Measurements from ENCODE around the gene PICALM.

The PICALM gene

GRCh38 chr11:86068951-86069407 is at the start of gene PICALM:
PICALM (minus strand) TSS chr11:86069084; CDS start chr11:86068780, 304 bp downstream.
- no peak for TF ChIP-seq CTCF (IDR thresholded peaks at IDR 0.05; ENCODE audit: poor library complexity, severe bottlenecking)
- no peaks in the 10 kb centered on the region for H3K27me3 ChIP-seq (ENCODE audit: insufficient read depth, poor library complexity, severe bottlenecking)

GRCh38 chr11:86118253-86118652 is 49.4 kb upstream of the PICALM start:
- no peaks in the 10 kb centered on the region for H3K9me3 ChIP-seq (ENCODE audit: severe bottlenecking)
- no peaks in the 10 kb centered on the region for H3K27me3 ChIP-seq (ENCODE audit: insufficient read depth, poor library complexity, severe bottlenecking)
- no peak for TF ChIP-seq CTCF (IDR thresholded peaks at IDR 0.05; ENCODE audit: poor library complexity, severe bottlenecking)
- DNase-seq (ENCODE audit: low spot score), result no peak
- H3K27ac ChIP-seq (ENCODE audit: poor library complexity, severe bottlenecking), result no peak overlapping the region
- H3K4me3 ChIP-seq (ENCODE audit: severe bottlenecking), result no peak overlapping the region
- ATAC-seq (ENCODE audit: low read depth), result no peak
- H3K4me1 ChIP-seq (ENCODE audit: insufficient read depth, poor library complexity, severe bottlenecking), result peaks cover 17% of the 10 kb centered on the region
- no peaks in the 10 kb centered on the region for H3K36me3 ChIP-seq (ENCODE audit: low read depth)

More at GRCh38 chr11:86068951-86069407, at the start of gene PICALM:
- H3K9me3 ChIP-seq (ENCODE audit: severe bottlenecking), result no peaks in the 10 kb centered on the region
- peak within 1 kb of the TSS; percentile 68 for H3K4me3 ChIP-seq (ENCODE audit: severe bottlenecking)
- peak; percentile 98 for DNase-seq (ENCODE audit: low spot score)
- peak within 1 kb of the TSS; percentile 91 for H3K27ac ChIP-seq (ENCODE audit: poor library complexity, severe bottlenecking)
- peaks cover 30% of the 10 kb centered on the region for H3K4me1 ChIP-seq (ENCODE audit: insufficient read depth, poor library complexity, severe bottlenecking)
- peak; percentile 74 for ATAC-seq (ENCODE audit: low read depth)
- H3K36me3 ChIP-seq (ENCODE audit: low read depth), result no peaks in the 10 kb centered on the region

GRCh38 chr11:86117712-86118063 is 48.8 kb upstream of the PICALM start:
- Histone ChIP-seq H3K27ac (ENCODE audit: poor library complexity, severe bottlenecking) (no peak overlapping the region), H3K36me3 (ENCODE audit: low read depth) (no peaks in the 10 kb centered on the region), H3K9me3 (ENCODE audit: severe bottlenecking) (no peaks in the 10 kb centered on the region), H3K4me3 (ENCODE audit: severe bottlenecking) (no peak overlapping the region), H3K4me1 (ENCODE audit: insufficient read depth, poor library complexity, severe bottlenecking) (peaks cover 17% of the 10 kb centered on the region), H3K27me3 (ENCODE audit: insufficient read depth, poor library complexity, severe bottlenecking) (no peaks in the 10 kb centered on the region)
- no peak for TF ChIP-seq CTCF (IDR thresholded peaks at IDR 0.05; ENCODE audit: poor library complexity, severe bottlenecking)
- ATAC-seq (ENCODE audit: low read depth), result no peak
- no peak for DNase-seq (ENCODE audit: low spot score)

GRCh38 chr11:86117001-86117711 is 48.3 kb upstream of the PICALM start:
- H3K4me3 ChIP-seq (ENCODE audit: severe bottlenecking), result no peak overlapping the region
- DNase-seq (ENCODE audit: low spot score), result no peak
- H3K9me3 ChIP-seq (ENCODE audit: severe bottlenecking), result no peaks in the 10 kb centered on the region
- peaks cover 17% of the 10 kb centered on the region for H3K4me1 ChIP-seq (ENCODE audit: insufficient read depth, poor library complexity, severe bottlenecking)
- TF ChIP-seq CTCF (IDR thresholded peaks at IDR 0.05; ENCODE audit: poor library complexity, severe bottlenecking), result no peak
- no peaks in the 10 kb centered on the region for H3K27me3 ChIP-seq (ENCODE audit: insufficient read depth, poor library complexity, severe bottlenecking)
- H3K27ac ChIP-seq (ENCODE audit: poor library complexity, severe bottlenecking), result peak overlapping the region; percentile 39
- peak; percentile 57; the same call in 2 of the 3 replicates for ATAC-seq (ENCODE audit: low read depth)
- H3K36me3 ChIP-seq (ENCODE audit: low read depth), result no peaks in the 10 kb centered on the region

- peak; percentile 90 for ATAC-seq (ENCODE audit: low read depth)
- no peak for TF ChIP-seq CTCF (IDR thresholded peaks at IDR 0.05; ENCODE audit: poor library complexity, severe bottlenecking)
- H3K9me3 ChIP-seq (ENCODE audit: severe bottlenecking), result no peaks in the 10 kb centered on the region
- H3K27ac ChIP-seq (ENCODE audit: poor library complexity, severe bottlenecking), result peak overlapping the region; percentile 39
- H3K4me1 ChIP-seq (ENCODE audit: insufficient read depth, poor library complexity, severe bottlenecking), result peaks cover 17% of the 10 kb centered on the region
- H3K4me3 ChIP-seq (ENCODE audit: severe bottlenecking), result no peak overlapping the region
- no peaks in the 10 kb centered on the region for H3K36me3 ChIP-seq (ENCODE audit: low read depth)
- DNase-seq (ENCODE audit: low spot score), result no peak
- no peaks in the 10 kb centered on the region for H3K27me3 ChIP-seq (ENCODE audit: insufficient read depth, poor library complexity, severe bottlenecking)
Observed at GRCh38 chr11:86116386-86116726, 47.5 kb upstream of the PICALM start.

Measured in RWPE2 (cell line).